Coronary artery (tissue), 2 donors: ENCODE measurements around the gene FBXL17.
"Not testable (repeated sequence)": the region's sequence is repeated elsewhere in the genome, so short reads cannot be mapped to it uniquely, and the experiment has no call there.

Experiments
- DNase-seq: peaks from one replicate; pipeline ENCODE4 v3.0.0-alpha.2; 2017; ENCODE audit warnings: low spot score
- H3K27ac ChIP-seq, 2 donors: fragments of 200-600 bp; sonication (generic); one replicate each; pipeline ENCODE4 v1.5.1; 2016 to 2019
- H3K4me3 ChIP-seq: fragments of 200-600 bp; sonication (generic); 2 replicates; pipeline ENCODE4 v1.5.1; 2016; ENCODE audit warnings: mild to moderate bottlenecking, moderate library complexity
- CTCF ChIP-seq: fragments of 200-600 bp; sonication (generic); IDR thresholded peaks from one replicate; pipeline ENCODE4 v1.5.1; 2019; ENCODE audit warnings: antibody characterized with exemption

The FBXL17 gene

GRCh38 chr5:108167174-108167573, 214.7 kb downstream of the FBXL17 start:
- TF ChIP-seq CTCF, result no peak
- H3K27ac ChIP-seq, result no peak overlapping the region

GRCh38 chr5:108164574-108164973, 217.3 kb downstream of the FBXL17 start:
- Histone ChIP-seq H3K27ac (no peak overlapping the region), H3K4me3 (no peak overlapping the region)
- no peak for TF ChIP-seq CTCF
- no peak for DNase-seq

More at GRCh38 chr5:108167174-108167573, 214.7 kb downstream of the FBXL17 start:
- H3K4me3 ChIP-seq, result no peak overlapping the region
- no peak for DNase-seq

DNA sequence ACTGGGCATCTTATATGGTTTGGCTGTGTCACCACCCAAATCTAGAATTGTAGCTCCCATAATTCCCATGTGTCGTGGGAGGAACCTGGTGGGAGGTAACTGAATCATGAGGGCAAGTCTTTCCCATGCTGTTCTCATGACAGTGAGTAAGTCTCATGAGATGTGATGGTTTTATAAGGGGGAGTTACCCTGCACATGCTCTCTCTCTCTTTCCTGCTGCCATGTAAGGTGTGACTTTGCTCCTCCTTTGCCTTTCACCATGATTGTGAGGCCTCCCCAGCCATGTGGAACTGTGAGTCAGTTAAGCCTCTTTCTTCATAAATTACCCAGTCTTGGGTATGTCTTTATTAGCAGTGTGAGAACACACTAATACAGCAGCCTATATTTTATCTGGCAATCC, 229.0 kb downstream of the FBXL17 start:
- not testable (repeated sequence) for DNase-seq, H3K27ac ChIP-seq, H3K4me3 ChIP-seq

- Histone ChIP-seq H3K27ac (no peak overlapping the region), H3K4me3 (no peak overlapping the region)
- no peak for TF ChIP-seq CTCF
- DNase-seq, result no peak
Observed at GRCh38 chr5:108149369-108149768, 232.5 kb downstream of the FBXL17 start.

- TF ChIP-seq CTCF, result peak; percentile 24
- no peak overlapping the region for H3K27ac ChIP-seq
- DNase-seq, result no peak
- H3K4me3 ChIP-seq, result no peak overlapping the region
Observed at GRCh38 chr5:108148715-108149139, 233.2 kb downstream of the FBXL17 start.

DNA sequence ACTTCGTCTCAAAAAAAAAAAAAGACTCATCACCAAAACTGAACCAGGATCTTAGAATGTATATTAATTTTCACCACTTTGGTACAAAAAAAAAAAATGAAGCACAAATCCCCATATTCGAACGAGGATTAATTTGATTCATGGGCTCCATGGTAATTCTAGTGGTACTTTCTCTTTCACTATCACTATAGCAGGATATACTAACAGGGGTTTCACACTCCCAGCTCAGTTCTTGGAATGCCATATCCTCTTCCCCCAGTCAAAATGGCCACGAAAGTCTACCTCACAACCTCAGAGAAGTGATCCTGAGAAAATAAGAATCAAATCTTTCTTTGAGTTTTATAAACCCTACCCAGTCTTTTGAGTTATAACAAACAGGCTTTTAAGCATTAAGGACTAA, 235.7 kb downstream of the FBXL17 start:
- Histone ChIP-seq H3K27ac (no peak overlapping the region), H3K4me3 (no peak overlapping the region)
- DNase-seq, result no peak
- TF ChIP-seq CTCF, result no peak

GRCh38 chr5:108145351-108145750, 236.5 kb downstream of the FBXL17 start:
- Histone ChIP-seq H3K4me3 (no peak overlapping the region), H3K27ac (no peak overlapping the region)
- no peak for TF ChIP-seq CTCF
- DNase-seq, result no peak

GRCh38 chr5:108144332-108144731, 237.6 kb downstream of the FBXL17 start:
- Histone ChIP-seq H3K27ac (no peak overlapping the region), H3K4me3 (no peak overlapping the region)
- TF ChIP-seq CTCF, result no peak
- no peak for DNase-seq
